ENCODE measurements around the gene RYR1.

GRCh38 chr19:38559428-38560401, 126.2 kb downstream of the RYR1 start:
- TF ChIP-seq EZH2 (IDR thresholded peaks at IDR 0.05; ENCODE audit: borderline replicate concordance, low read depth, low read length, severe bottlenecking): no peak
- no peak for TF ChIP-seq CTCF (IDR thresholded peaks at IDR 0.05; ENCODE audit: borderline replicate concordance, extremely low read depth, low read length, poor library complexity, severe bottlenecking)

All from DND-41 (cell line).